Fibroblast of lung (primary cell): Measurements from ENCODE around the gene MTAP. TPM values are rescaled to one million over a fixed set of nuclear protein-coding genes. Genes with fewer than 3 reads are reported as not detected.
"Not testable (repeated sequence)": the region's sequence is repeated elsewhere in the genome, so short reads cannot be mapped to it uniquely, and the experiment has no call there.

Experiments used
- DNase-seq, 2 donors: peaks; one replicate each; pipeline versions ENCODE4 v3.0.0 to v3.0.0-alpha.2; 2010; ENCODE audit warnings: low read depth in 2 of 2
- H2AFZ ChIP-seq: 2 replicates; pipeline ENCODE4 v1.5.1; 2012; ENCODE audit warnings: low read length, control low read depth, inconsistent platforms
- H3K27ac ChIP-seq: 2 replicates; pipeline ENCODE4 v1.5.1; 2011; ENCODE audit warnings: low read length, control low read depth; ENCODE audit not compliant: insufficient read depth
- H3K27me3 ChIP-seq: 2 replicates; pipeline ENCODE4 v1.5.1; 2011; ENCODE audit warnings: mild to moderate bottlenecking, low read length; ENCODE audit not compliant: control insufficient read depth, insufficient read depth
- H3K36me3 ChIP-seq: 2 replicates; pipeline ENCODE4 v1.5.1; 2011; ENCODE audit warnings: low read length; ENCODE audit not compliant: control insufficient read depth, insufficient read depth
- H3K4me1 ChIP-seq: 2 replicates; pipeline ENCODE4 v1.5.1; 2011; ENCODE audit warnings: low read length; ENCODE audit not compliant: control insufficient read depth, insufficient read depth; ENCODE audit errors: extremely low read depth
- H3K4me2 ChIP-seq: 2 replicates; pipeline ENCODE4 v1.5.1; 2011; ENCODE audit warnings: low read length, control low read depth; ENCODE audit not compliant: insufficient read depth; ENCODE audit errors: extremely low read depth
- H3K4me3 ChIP-seq, 4 experiments: fragments of 200-600 bp in 1 of 4; sonication (generic) in 1 of 4; replicated peaks in 1 of 4; 2 replicates each; pipeline ENCODE4 v1.5.1; 2011 to 2016; ENCODE audit warnings: low read length in 4 of 4, low read depth in 3 of 4, mild to moderate bottlenecking in 3 of 4, control low read depth in 2 of 4, inconsistent platforms in 1 of 4, mixed read lengths in 1 of 4; ENCODE audit not compliant: insufficient read depth in 1 of 4; ENCODE audit errors: control extremely low read depth in 1 of 4
- H3K79me2 ChIP-seq: 2 replicates; pipeline ENCODE4 v1.5.1; 2012; ENCODE audit warnings: mild to moderate bottlenecking, low read length, inconsistent platforms; ENCODE audit not compliant: control insufficient read depth, insufficient read depth
- H3K9ac ChIP-seq: 2 replicates; pipeline ENCODE4 v1.5.1; 2011; ENCODE audit warnings: mild to moderate bottlenecking, low read length, control low read depth; ENCODE audit not compliant: insufficient read depth
- H3K9me3 ChIP-seq: 2 replicates; pipeline ENCODE4 v1.5.1; 2012; ENCODE audit warnings: low read depth, low read length; ENCODE audit not compliant: control insufficient read depth, insufficient read depth
- H4K20me1 ChIP-seq: 2 replicates; pipeline ENCODE4 v1.5.1; 2011; ENCODE audit warnings: low read length; ENCODE audit not compliant: control insufficient read depth, insufficient read depth; ENCODE audit errors: extremely low read depth
- CTCF ChIP-seq, 2 donors: IDR thresholded peaks in 1 of 2; conservative IDR thresholded peaks in 1 of 2; 1 replicate in 1 of 2; 2 replicates in 1 of 2; pipeline ENCODE4 v1.5.1; 2011 to 2012; ENCODE audit warnings: low read length in 2 of 2, control low read depth in 1 of 2, inconsistent platforms in 1 of 2, low read depth in 1 of 2, mild to moderate bottlenecking in 1 of 2
- EZH2 ChIP-seq: IDR thresholded peaks from 2 replicates; pipeline ENCODE4 v1.5.1; 2012; ENCODE audit warnings: low read length, control low read depth, mild to moderate bottlenecking; ENCODE audit errors: missing control alignments
- polyA plus RNA-seq, 2 donors: library from polyadenylated mRNA; depleted of rRNA in 1 of 2; stranded (reverse) in 1 of 2; unstranded in 1 of 2; fragments of >200 nt; gene quantifications; 2 replicates each; pipeline ENCODE4 v1.2.1, GENCODE V29; 2011 to 2012; ENCODE audit warnings: missing spikeins in 1 of 2
- total RNA-seq: library from RNA; depleted of rRNA; stranded (reverse); fragments of >200 nt; gene quantifications from 2 replicates; pipeline ENCODE4 v1.2.1, GENCODE V29; 2014

Gene MTAP
- total and polyA plus RNA-seq, 2 donors (not counting 1 experiment from before 2014, with no cell fraction given): 20.0 to 27.6 TPM

- TF ChIP-seq EZH2: no peak
- no peak for TF ChIP-seq CTCF (conservative IDR thresholded peaks at IDR 0.05 in 1 of 2, IDR thresholded peaks at IDR 0.05 in 1 of 2; ENCODE audit: low read depth in 1 of 2, low read length in 2 of 2)
- Histone ChIP-seq H3K4me3 (no peak overlapping the region), H3K79me2 (no peaks in the 10 kb centered on the region), H3K36me3 (no peaks in the 10 kb centered on the region), H2AFZ (no peak overlapping the region), H3K27me3 (no peaks in the 10 kb centered on the region), H4K20me1 (no peaks in the 10 kb centered on the region), H3K4me1 (no peaks in the 10 kb centered on the region), H3K9ac (no peak overlapping the region), H3K27ac (no peak overlapping the region), H3K4me2 (no peak overlapping the region), H3K9me3 (no peaks in the 10 kb centered on the region)
- DNase-seq: no peak
Observed at GRCh38 chr9:21943464-21943863, 141.0 kb downstream of the MTAP start.

- Histone ChIP-seq H3K4me1 (no peaks in the 10 kb centered on the region), H3K36me3 (no peaks in the 10 kb centered on the region), H4K20me1 (no peaks in the 10 kb centered on the region), H3K79me2 (no peaks in the 10 kb centered on the region), H2AFZ (no peak overlapping the region), H3K9ac (no peak overlapping the region), H3K4me3 (no peak overlapping the region), H3K4me2 (no peak overlapping the region), H3K27me3 (no peaks in the 10 kb centered on the region), H3K9me3 (no peaks in the 10 kb centered on the region), H3K27ac (no peak overlapping the region)
- no peak for TF ChIP-seq EZH2
- no peak for TF ChIP-seq CTCF (conservative IDR thresholded peaks at IDR 0.05 in 1 of 2, IDR thresholded peaks at IDR 0.05 in 1 of 2; ENCODE audit: low read depth in 1 of 2, low read length in 2 of 2)
- DNase-seq: no peak
Observed at GRCh38 chr9:21945606-21946005, 143.2 kb downstream of the MTAP start.

DNA sequence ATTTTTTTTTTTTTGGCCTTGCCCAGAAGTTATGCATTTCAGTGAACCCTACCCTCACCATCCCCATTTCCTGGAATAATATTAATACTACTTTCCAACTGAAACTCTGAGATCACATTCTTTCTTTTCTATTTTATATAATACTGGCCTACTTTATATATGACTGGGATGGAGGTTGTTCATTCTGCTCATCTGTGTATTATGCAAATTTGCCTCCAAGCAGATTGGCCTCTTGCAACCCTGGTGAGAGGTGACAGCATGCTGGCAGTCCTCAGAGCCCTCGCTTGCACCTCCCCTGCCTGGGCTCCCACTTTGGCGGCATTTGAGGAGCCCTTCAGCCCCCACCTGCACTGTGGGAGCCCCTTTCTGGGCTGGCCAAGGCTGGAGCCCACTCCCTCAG is 156.4 kb downstream of the MTAP start:
- Histone ChIP-seq H3K27me3 (no peaks in the 10 kb centered on the region), H3K79me2 (no peaks in the 10 kb centered on the region), H3K9ac (no peak overlapping the region), H2AFZ (no peak overlapping the region), H3K36me3 (no peaks in the 10 kb centered on the region), H3K4me2 (no peak overlapping the region), H4K20me1 (no peaks in the 10 kb centered on the region), H3K9me3 (no peaks in the 10 kb centered on the region), H3K4me3 (no peak overlapping the region), H3K27ac (no peak overlapping the region), H3K4me1 (no peaks in the 10 kb centered on the region)
- TF ChIP-seq CTCF (conservative IDR thresholded peaks at IDR 0.05 in 1 of 2, IDR thresholded peaks at IDR 0.05 in 1 of 2; ENCODE audit: low read depth in 1 of 2, low read length in 2 of 2) (no peak), EZH2 (no peak)
- no peak for DNase-seq

- H3K79me2 ChIP-seq, H2AFZ ChIP-seq, DNase-seq, H3K4me2 ChIP-seq, H3K27ac ChIP-seq, H3K9ac ChIP-seq, H3K4me1 ChIP-seq, H3K4me3 ChIP-seq, H4K20me1 ChIP-seq, H3K27me3 ChIP-seq, H3K36me3 ChIP-seq, H3K9me3 ChIP-seq: not testable (repeated sequence)
Observed at GRCh38 chr9:21959268-21959667, 156.8 kb downstream of the MTAP start.
